Loucy (cell line): ENCODE measurements around the gene TRIML2.

Experiments used
- H2AFZ ChIP-seq: fragments of 200-600 bp; sonication (generic); 2 replicates; pipeline ENCODE4 v1.6.0; 2016; ENCODE audit warnings: antibody characterized with exemption, mild to moderate bottlenecking, low read length, moderate library complexity
- H3F3A ChIP-seq: fragments of 200-600 bp; 2 replicates; pipeline ENCODE4 v1.6.0; 2016; ENCODE audit warnings: antibody characterized with exemption, low read depth, mild to moderate bottlenecking
- H3K27me3 ChIP-seq: fragments of 200-600 bp; sonication (generic); 2 replicates; pipeline ENCODE4 v1.6.1; 2014; ENCODE audit warnings: low read length, mild to moderate bottlenecking; ENCODE audit not compliant: insufficient read depth, poor library complexity, severe bottlenecking
- H3K36me3 ChIP-seq: fragments of 200-600 bp; sonication (generic); 2 replicates; pipeline ENCODE4 v1.6.1; 2016; ENCODE audit warnings: low read length; ENCODE audit not compliant: insufficient read depth
- H3K4me1 ChIP-seq: fragments of 200-600 bp; sonication (generic); 2 replicates; pipeline ENCODE4 v1.5.1; 2014; ENCODE audit warnings: low read length, mild to moderate bottlenecking; ENCODE audit not compliant: insufficient read depth, poor library complexity, severe bottlenecking
- H3K4me2 ChIP-seq: fragments of 200-600 bp; sonication (generic); 2 replicates; pipeline ENCODE4 v1.6.0; 2014; ENCODE audit warnings: antibody characterized with exemption, low read length, low read depth, mild to moderate bottlenecking; ENCODE audit not compliant: poor library complexity, severe bottlenecking
- H3K4me3 ChIP-seq: fragments of 200-600 bp; sonication (generic); 2 replicates; pipeline ENCODE4 v1.5.1; 2014; ENCODE audit warnings: low read length, mild to moderate bottlenecking, mixed read lengths; ENCODE audit not compliant: poor library complexity, severe bottlenecking
- H3K79me2 ChIP-seq: fragments of 200-600 bp; sonication (generic); 2 replicates; pipeline ENCODE4 v1.6.1; 2014; ENCODE audit warnings: low read length; ENCODE audit not compliant: insufficient read depth
- H3K9ac ChIP-seq: fragments of 200-600 bp; sonication (generic); 2 replicates; pipeline ENCODE4 v1.6.0; 2014; ENCODE audit warnings: mild to moderate bottlenecking, low read depth, low read length, moderate library complexity; ENCODE audit not compliant: poor library complexity, severe bottlenecking
- H3K9me2 ChIP-seq: fragments of 200-600 bp; sonication (generic); replicated peaks from 2 replicates; pipeline ENCODE4 v1.6.1; 2016; ENCODE audit warnings: low read depth, low read length, mixed read lengths
- H3K9me3 ChIP-seq: fragments of 200-600 bp; sonication (generic); 2 replicates; pipeline ENCODE4 v1.6.1; 2014; ENCODE audit warnings: mild to moderate bottlenecking, antibody characterized with exemption, low read length, low read depth; ENCODE audit not compliant: insufficient read depth
- H4K20me1 ChIP-seq: fragments of 200-600 bp; sonication (generic); 2 replicates; pipeline ENCODE4 v1.6.0; 2014; ENCODE audit warnings: antibody characterized with exemption, low read length, mild to moderate bottlenecking; ENCODE audit not compliant: insufficient read depth, poor library complexity, severe bottlenecking
- CTCF ChIP-seq: fragments of 200-600 bp; sonication (generic); conservative IDR thresholded peaks from 2 replicates; pipeline ENCODE4 v1.5.1; 2014; ENCODE audit warnings: mild to moderate bottlenecking, antibody characterized with exemption, low read length
- EZH2phosphoT487 ChIP-seq: fragments of 200-600 bp; IDR thresholded peaks from 2 replicates; pipeline ENCODE4 v1.6.1; 2018; ENCODE audit warnings: antibody characterized with exemption, mild to moderate bottlenecking, moderate library complexity, borderline replicate concordance

TRIML2 gene, protein sequence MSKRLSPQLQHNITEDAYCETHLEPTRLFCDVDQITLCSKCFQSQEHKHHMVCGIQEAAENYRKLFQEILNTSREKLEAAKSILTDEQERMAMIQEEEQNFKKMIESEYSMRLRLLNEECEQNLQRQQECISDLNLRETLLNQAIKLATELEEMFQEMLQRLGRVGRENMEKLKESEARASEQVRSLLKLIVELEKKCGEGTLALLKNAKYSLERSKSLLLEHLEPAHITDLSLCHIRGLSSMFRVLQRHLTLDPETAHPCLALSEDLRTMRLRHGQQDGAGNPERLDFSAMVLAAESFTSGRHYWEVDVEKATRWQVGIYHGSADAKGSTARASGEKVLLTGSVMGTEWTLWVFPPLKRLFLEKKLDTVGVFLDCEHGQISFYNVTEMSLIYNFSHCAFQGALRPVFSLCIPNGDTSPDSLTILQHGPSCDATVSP

GRCh38 chr4:188109157-188109755 is at the start of gene TRIML2:
TRIML2 (minus strand) TSS chr4:188109603; CDS start chr4:188105368, 4,235 bp downstream.
- Histone ChIP-seq H4K20me1 (no peaks in the 10 kb centered on the region), H3K9ac (no peak within 1 kb of the TSS), H3K27me3 (no peaks in the 10 kb centered on the region), H3K4me1 (no peaks in the 10 kb centered on the region), H3K9me2 (no peaks in the 10 kb centered on the region), H3K79me2 (no peaks in the 10 kb centered on the region), H2AFZ (no peak within 1 kb of the TSS), H3F3A (no peaks in the 10 kb centered on the region), H3K4me2 (no peak within 1 kb of the TSS), H3K36me3 (no peaks in the 10 kb centered on the region), H3K9me3 (peaks cover 13% of the 10 kb centered on the region; the same call in 1 of the 2 replicates), H3K4me3 (no peak within 1 kb of the TSS)
- TF ChIP-seq CTCF (no peak), EZH2phosphoT487 (no peak)

- Histone ChIP-seq H4K20me1 (no peaks in the 10 kb centered on the region), H2AFZ (no peak overlapping the region), H3K36me3 (no peaks in the 10 kb centered on the region), H3K9me3 (peaks cover 3% of the 10 kb centered on the region; the same call in 1 of the 2 replicates), H3F3A (no peaks in the 10 kb centered on the region), H3K27me3 (no peaks in the 10 kb centered on the region), H3K79me2 (no peaks in the 10 kb centered on the region), H3K4me2 (no peak overlapping the region), H3K4me1 (no peaks in the 10 kb centered on the region), H3K4me3 (no peak overlapping the region), H3K9ac (no peak overlapping the region), H3K9me2 (no peaks in the 10 kb centered on the region)
- TF ChIP-seq EZH2phosphoT487 (no peak), CTCF (no peak)
These were observed 48.9 kb upstream of the TRIML2 start for GRCh38 chr4:188158336-188158735.

- Histone ChIP-seq H3K27me3 (no peaks in the 10 kb centered on the region), H3K79me2 (no peaks in the 10 kb centered on the region), H3K9me2 (no peaks in the 10 kb centered on the region), H3F3A (no peaks in the 10 kb centered on the region), H3K4me2 (no peak overlapping the region), H3K36me3 (no peaks in the 10 kb centered on the region), H3K4me3 (no peak overlapping the region), H4K20me1 (no peaks in the 10 kb centered on the region), H2AFZ (no peak overlapping the region), H3K4me1 (no peaks in the 10 kb centered on the region), H3K9me3 (peaks cover under 1% of the 10 kb centered on the region; the same call in 1 of the 2 replicates), H3K9ac (no peak overlapping the region)
- TF ChIP-seq CTCF (no peak), EZH2phosphoT487 (no peak)
These were observed 45.4 kb upstream of the TRIML2 start for GRCh38 chr4:188154668-188155405.
